PC-3 (cell line): ENCODE measurements around the gene MFN2.

Experiments used
- CTCF ChIP-seq: fragments of 300-600 bp; sonication (generic); conservative IDR thresholded peaks from 2 replicates; pipeline ENCODE4 v1.5.1; 2017; ENCODE audit warnings: antibody characterized with exemption, low read depth, mild to moderate bottlenecking, low read length
- EZH2 ChIP-seq: fragments of 300-600 bp; sonication (generic); IDR thresholded peaks from one replicate; pipeline ENCODE4 v1.6.1; 2017; ENCODE audit warnings: antibody characterized with exemption, mild to moderate bottlenecking, low read length; ENCODE audit not compliant: unreplicated experiment

DNA sequence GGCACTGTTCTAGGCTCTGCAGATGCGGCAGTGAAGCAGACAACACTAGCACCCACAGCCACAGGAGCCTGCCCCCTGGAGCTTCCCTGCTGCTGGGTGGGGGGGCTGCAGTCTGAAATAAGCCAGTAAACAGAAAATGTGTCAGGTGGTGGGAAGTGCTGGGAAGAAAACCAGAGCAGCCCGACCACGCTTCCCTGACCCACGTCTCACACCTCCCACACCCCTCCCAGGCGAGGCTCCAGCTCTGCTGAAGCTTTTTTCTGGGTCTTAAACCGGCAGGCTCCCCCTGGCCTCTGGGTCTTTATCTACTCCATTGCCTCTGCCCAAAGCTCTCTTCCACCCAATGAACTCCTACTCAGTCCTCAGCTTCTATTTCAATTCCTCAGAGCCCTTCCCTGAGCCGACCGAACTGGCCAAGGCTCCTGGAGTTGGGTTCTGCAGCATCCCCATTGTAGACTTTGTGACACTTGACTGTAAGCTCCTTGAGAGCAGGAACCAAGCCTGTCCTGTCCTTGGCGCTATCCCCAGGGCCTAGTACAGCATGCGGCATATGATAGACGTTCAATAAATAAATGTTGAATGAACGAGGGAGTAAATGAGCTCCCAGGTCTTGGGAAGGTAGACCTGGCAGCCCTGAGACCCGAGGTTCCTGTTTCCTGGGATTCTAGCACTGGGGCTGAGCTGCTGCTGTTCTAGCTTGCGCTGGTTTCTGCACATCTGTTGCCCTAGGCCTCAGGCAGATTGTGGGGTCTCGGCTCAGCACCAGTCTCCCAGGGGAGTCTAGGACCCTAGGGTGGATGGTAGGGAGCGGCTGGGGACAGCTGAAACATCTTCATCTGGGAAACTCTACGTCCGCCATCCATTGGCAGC lies 57.5 kb downstream of the MFN2 start:
- TF ChIP-seq EZH2, result no peak
- no peak for TF ChIP-seq CTCF
